Mesenchymal stem cell (in vitro differentiated cells and primary cell): ENCODE measurements around the gene IL3.

ENCODE experiments used
- DNase-seq: peaks from one replicate; pipeline ENCODE4 v3.0.0-alpha.2; 2013
- H2AFZ ChIP-seq: one replicate; pipeline ENCODE4 v1.6.1; 2013; ENCODE audit warnings: low read depth, mild to moderate bottlenecking, control low read depth, inconsistent platforms, low read length, moderate library complexity
- H2AK5ac ChIP-seq: 2 replicates; pipeline ENCODE4 v1.6.1; 2013; ENCODE audit warnings: low read length, moderate library complexity, mild to moderate bottlenecking, inconsistent platforms; ENCODE audit not compliant: severe bottlenecking
- H2BK120ac ChIP-seq: one replicate; pipeline ENCODE4 v1.6.1; 2013; ENCODE audit warnings: low read depth, mild to moderate bottlenecking, inconsistent platforms, low read length, moderate library complexity
- H2BK12ac ChIP-seq, 2 experiments: one replicate each; pipeline ENCODE4 v1.6.1; 2013; ENCODE audit warnings: inconsistent platforms in 2 of 2, low read length in 2 of 2, mild to moderate bottlenecking in 2 of 2, moderate library complexity in 2 of 2, control low read depth in 1 of 2
- H2BK15ac ChIP-seq: one replicate; pipeline ENCODE4 v1.6.1; 2013; ENCODE audit warnings: mild to moderate bottlenecking, low read depth, inconsistent platforms; ENCODE audit not compliant: poor library complexity, severe bottlenecking
- H2BK5ac ChIP-seq: 2 replicates; pipeline ENCODE4 v1.6.1; 2013; ENCODE audit warnings: low read depth, mild to moderate bottlenecking, low read length, control low read depth, inconsistent platforms; ENCODE audit not compliant: poor library complexity, severe bottlenecking
- H3K14ac ChIP-seq, 2 experiments: one replicate each; pipeline ENCODE4 v1.6.1; 2013; ENCODE audit warnings: inconsistent platforms in 2 of 2, low read length in 2 of 2, control low read depth in 1 of 2, mild to moderate bottlenecking in 1 of 2, moderate library complexity in 1 of 2
- H3K18ac ChIP-seq, 2 experiments: one replicate each; pipeline ENCODE4 v1.6.1; 2013; ENCODE audit warnings: inconsistent platforms in 2 of 2, low read length in 2 of 2, control low read depth in 1 of 2, low read depth in 1 of 2, mild to moderate bottlenecking in 1 of 2
- H3K23ac ChIP-seq, 2 experiments: one replicate each; pipeline ENCODE4 v1.6.1; 2013; ENCODE audit warnings: inconsistent platforms in 2 of 2, low read length in 2 of 2, mild to moderate bottlenecking in 2 of 2, moderate library complexity in 2 of 2, control low read depth in 1 of 2
- H3K27ac ChIP-seq: 2 replicates; pipeline ENCODE4 v1.5.1; 2013; ENCODE audit warnings: mild to moderate bottlenecking, moderate library complexity, low read length, control low read depth, inconsistent platforms; ENCODE audit not compliant: poor library complexity, severe bottlenecking
- H3K27me3 ChIP-seq, 2 experiments: 2 replicates each; pipeline versions ENCODE4 v1.6.1 to v1.7.0; 2013; ENCODE audit warnings: low read length in 2 of 2, mild to moderate bottlenecking in 2 of 2, moderate library complexity in 2 of 2, control low read depth in 1 of 2, inconsistent platforms in 1 of 2; ENCODE audit not compliant: control insufficient read depth in 1 of 2, insufficient read depth in 1 of 2
- H3K36me3 ChIP-seq, 2 experiments: 2 replicates each; pipeline versions ENCODE4 v1.6.1 to v1.7.0; 2013; ENCODE audit warnings: low read length in 2 of 2, control low read depth in 1 of 2, inconsistent platforms in 1 of 2, low read depth in 1 of 2, mild to moderate bottlenecking in 1 of 2; ENCODE audit not compliant: insufficient read depth in 2 of 2, control insufficient read depth in 1 of 2
- H3K4ac ChIP-seq, 2 experiments: one replicate each; pipeline ENCODE4 v1.6.1; 2013; ENCODE audit warnings: inconsistent platforms in 2 of 2, low read length in 2 of 2, mild to moderate bottlenecking in 2 of 2, moderate library complexity in 2 of 2, control low read depth in 1 of 2, low read depth in 1 of 2
- H3K4me1 ChIP-seq: 2 replicates; pipeline ENCODE4 v1.6.1; 2013; ENCODE audit warnings: low read depth, low read length, control low read depth; ENCODE audit not compliant: control insufficient read depth, insufficient read depth
- H3K4me2 ChIP-seq: 2 replicates; pipeline ENCODE4 v1.6.1; 2013; ENCODE audit warnings: low read length, mild to moderate bottlenecking, inconsistent platforms; ENCODE audit not compliant: poor library complexity, severe bottlenecking
- H3K4me3 ChIP-seq, 2 experiments: 2 replicates each; pipeline versions ENCODE4 v1.5.1 to v1.7.0; 2013; ENCODE audit warnings: low read length in 2 of 2, mild to moderate bottlenecking in 2 of 2, control low read depth in 1 of 2, low read depth in 1 of 2; ENCODE audit not compliant: insufficient read depth in 1 of 2
- H3K79me1 ChIP-seq: replicated peaks from 2 replicates; pipeline ENCODE4 v1.6.1; 2013; ENCODE audit warnings: mild to moderate bottlenecking, control low read depth, low read length, inconsistent platforms; ENCODE audit not compliant: poor library complexity, severe bottlenecking
- H3K9ac ChIP-seq: 2 replicates; pipeline ENCODE4 v1.7.0; 2013; ENCODE audit warnings: mild to moderate bottlenecking, low read length, moderate library complexity
- H3K9me3 ChIP-seq: 2 replicates; pipeline ENCODE4 v1.7.0; 2013; ENCODE audit warnings: mild to moderate bottlenecking, low read length; ENCODE audit not compliant: control insufficient read depth
- H4K8ac ChIP-seq: one replicate; pipeline ENCODE4 v1.6.1; 2013; ENCODE audit warnings: inconsistent platforms, mild to moderate bottlenecking, low read length, moderate library complexity
- H4K91ac ChIP-seq: one replicate; pipeline ENCODE4 v1.6.1; 2013; ENCODE audit warnings: mild to moderate bottlenecking, low read length, inconsistent platforms
- WGBS: methylation state at CpG from one replicate; pipeline ENCODE4 v1.1.7; 2013; ENCODE audit warnings: mixed read lengths; 5-methylcytosine and 5-hydroxymethylcytosine counted together

IL3 gene

DNA sequence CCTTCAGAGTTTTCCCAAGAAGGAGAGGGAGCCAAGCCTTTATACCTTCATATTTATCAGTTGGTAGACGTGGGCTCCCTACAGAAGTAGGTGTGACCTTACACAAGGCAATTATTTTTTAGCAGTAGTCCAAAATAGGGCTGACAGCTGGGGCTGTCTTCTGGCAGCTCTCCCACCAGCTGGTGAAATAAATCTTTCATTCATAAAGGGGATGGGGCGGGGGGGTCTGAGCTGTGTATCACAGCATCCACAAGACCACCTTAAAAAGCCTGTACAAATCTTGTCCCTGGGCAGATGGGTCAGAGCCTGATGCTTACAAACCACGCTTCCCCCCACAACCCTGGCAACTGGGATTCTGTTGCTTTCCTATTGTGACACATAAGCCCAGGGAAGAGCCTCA lies 32.8 kb downstream of the IL3 start:
- H3K4me3 ChIP-seq = no peak overlapping the region
- H2BK120ac ChIP-seq = no peak overlapping the region
- H3K79me1 ChIP-seq = no peaks in the 10 kb centered on the region
- H3K36me3 ChIP-seq = no peaks in the 10 kb centered on the region
- no peak overlapping the region for H3K4ac ChIP-seq
- no peaks in the 10 kb centered on the region for H3K9me3 ChIP-seq
- H3K14ac ChIP-seq = no peak overlapping the region
- H3K4me2 ChIP-seq = no peak overlapping the region
- H2AK5ac ChIP-seq = no peak overlapping the region
- no peak overlapping the region for H4K8ac ChIP-seq
- DNase-seq = no peak
- no peak overlapping the region for H2BK12ac ChIP-seq
- H2BK15ac ChIP-seq = no peak overlapping the region
- H3K23ac ChIP-seq = no peak overlapping the region
- H3K27ac ChIP-seq = no peak overlapping the region
- no peak overlapping the region for H2BK5ac ChIP-seq
- no peak overlapping the region for H2AFZ ChIP-seq
- peaks cover 20% of the 10 kb centered on the region for H3K4me1 ChIP-seq
- H4K91ac ChIP-seq = no peak overlapping the region
- H3K9ac ChIP-seq = no peak overlapping the region
- H3K18ac ChIP-seq = no peak overlapping the region
- H3K27me3 ChIP-seq = no peaks in the 10 kb centered on the region
- 74% methylated on average over 2 of the region's 3 CpGs for WGBS

- peak overlapping the region; percentile 11 to 15 for H2BK12ac ChIP-seq
- H3K4me1 ChIP-seq = peaks cover 22% of the 10 kb centered on the region
- H3K4me3 ChIP-seq = no peak overlapping the region
- no peak overlapping the region for H3K4ac ChIP-seq
- H3K79me1 ChIP-seq = no peaks in the 10 kb centered on the region
- H3K36me3 ChIP-seq = no peaks in the 10 kb centered on the region
- DNase-seq = peak; percentile 97
- no peak overlapping the region for H4K91ac ChIP-seq
- H4K8ac ChIP-seq = peak overlapping the region; percentile 20
- no peaks in the 10 kb centered on the region for H3K27me3 ChIP-seq
- peak overlapping the region; percentile 54 for H2BK15ac ChIP-seq
- H3K4me2 ChIP-seq = no peak overlapping the region
- H2BK5ac ChIP-seq = no peak overlapping the region
- H3K9ac ChIP-seq = peak overlapping the region; percentile 78
- no peak overlapping the region for H3K23ac ChIP-seq
- H3K27ac ChIP-seq = no peak overlapping the region
- H3K14ac ChIP-seq = no peak overlapping the region
- H2BK120ac ChIP-seq = no peak overlapping the region
- no peak overlapping the region for H2AFZ ChIP-seq
- H3K9me3 ChIP-seq = no peaks in the 10 kb centered on the region
- peak overlapping the region; percentile 42 to 76 for H3K18ac ChIP-seq
- 54% methylated on average over 12 of the region's 12 CpGs for WGBS
- no peak overlapping the region for H2AK5ac ChIP-seq
Measured at GRCh38 chr5:132094393-132095076, 34.1 kb downstream of the IL3 start.

DNA sequence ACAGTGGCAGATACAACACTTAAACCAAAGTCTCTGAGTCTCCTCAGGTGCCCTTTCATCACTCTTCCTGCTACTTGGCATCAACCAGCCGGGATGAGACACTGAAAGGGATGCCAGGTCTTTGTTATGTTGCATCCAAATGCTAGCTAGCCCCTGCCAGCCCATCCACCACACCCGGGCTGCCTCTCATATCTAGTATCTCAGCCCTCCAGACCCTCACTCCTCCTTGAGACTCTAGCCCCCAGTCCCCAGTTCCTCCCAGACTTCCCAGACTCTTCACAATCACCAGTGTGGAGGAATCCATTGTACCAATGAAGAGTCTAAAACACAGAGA lies 34.6 kb downstream of the IL3 start:
- H3K23ac ChIP-seq = peak overlapping the region in 1 of 2 experiments; percentile 65
- peak overlapping the region; percentile 11 for H3K27ac ChIP-seq
- peak overlapping the region; percentile 65 for H4K8ac ChIP-seq
- no peak overlapping the region for H2BK120ac ChIP-seq
- no peak overlapping the region for H2BK15ac ChIP-seq
- H4K91ac ChIP-seq = peak overlapping the region; percentile 69
- H3K9me3 ChIP-seq = no peaks in the 10 kb centered on the region
- DNase-seq = no peak
- H2BK5ac ChIP-seq = no peak overlapping the region
- peaks cover 19% of the 10 kb centered on the region for H3K4me1 ChIP-seq
- no peak overlapping the region for H3K4me3 ChIP-seq
- peak overlapping the region in 1 of 2 experiments; percentile 80 for H3K14ac ChIP-seq
- H2AFZ ChIP-seq = peak overlapping the region; percentile 20
- no peak overlapping the region for H3K4me2 ChIP-seq
- H3K4ac ChIP-seq = peak overlapping the region; percentile 0 to 73
- no peak overlapping the region for H2AK5ac ChIP-seq
- no peaks in the 10 kb centered on the region for H3K27me3 ChIP-seq
- peak overlapping the region; percentile 78 for H3K9ac ChIP-seq
- WGBS = 88% methylated on average over 2 of the region's 2 CpGs
- H3K36me3 ChIP-seq = no peaks in the 10 kb centered on the region
- peak overlapping the region; percentile 72 to 76 for H3K18ac ChIP-seq
- H2BK12ac ChIP-seq = peak overlapping the region; percentile 57 to 75
- H3K79me1 ChIP-seq = no peaks in the 10 kb centered on the region

- Histone ChIP-seq H3K4me1 (peaks cover 19% of the 10 kb centered on the region), H3K9ac (peak overlapping the region; percentile 78), H3K27me3 (no peaks in the 10 kb centered on the region), H3K4me3 (no peak overlapping the region), H2BK120ac (peak overlapping the region; percentile 22), H3K18ac (peak overlapping the region; percentile 72 to 76), H3K36me3 (no peaks in the 10 kb centered on the region), H3K79me1 (no peaks in the 10 kb centered on the region), H4K8ac (peak overlapping the region; percentile 65), H4K91ac (peak overlapping the region; percentile 80), H2AK5ac (no peak overlapping the region), H3K9me3 (no peaks in the 10 kb centered on the region), H3K4ac (peak overlapping the region; percentile 0 to 70), H2AFZ (peak overlapping the region; percentile 20), H2BK12ac (peak overlapping the region; percentile 57 to 75), H3K23ac (peak overlapping the region in 1 of 2 experiments; percentile 65), H2BK5ac (no peak overlapping the region), H3K14ac (peak overlapping the region in 1 of 2 experiments; percentile 80), H3K4me2 (no peak overlapping the region), H3K27ac (no peak overlapping the region), H2BK15ac (peak overlapping the region; percentile 56)
- peak; percentile 24 for DNase-seq
- 86% methylated on average over 6 of the region's 6 CpGs for WGBS
Measured at GRCh38 chr5:132095424-132095972, 35.0 kb downstream of the IL3 start.
